ENCODE measurements around the gene PPARD. TPM values are rescaled to one million over a fixed set of nuclear protein-coding genes. Genes with fewer than 3 reads are reported as not detected.

Gene PPARD
- total and polyA plus RNA-seq, 2 of the 13 experiments (the other 11 are each of a cell fraction or from before 2014, with no cell fraction given): 6.1 to 13.3 TPM

DNA sequence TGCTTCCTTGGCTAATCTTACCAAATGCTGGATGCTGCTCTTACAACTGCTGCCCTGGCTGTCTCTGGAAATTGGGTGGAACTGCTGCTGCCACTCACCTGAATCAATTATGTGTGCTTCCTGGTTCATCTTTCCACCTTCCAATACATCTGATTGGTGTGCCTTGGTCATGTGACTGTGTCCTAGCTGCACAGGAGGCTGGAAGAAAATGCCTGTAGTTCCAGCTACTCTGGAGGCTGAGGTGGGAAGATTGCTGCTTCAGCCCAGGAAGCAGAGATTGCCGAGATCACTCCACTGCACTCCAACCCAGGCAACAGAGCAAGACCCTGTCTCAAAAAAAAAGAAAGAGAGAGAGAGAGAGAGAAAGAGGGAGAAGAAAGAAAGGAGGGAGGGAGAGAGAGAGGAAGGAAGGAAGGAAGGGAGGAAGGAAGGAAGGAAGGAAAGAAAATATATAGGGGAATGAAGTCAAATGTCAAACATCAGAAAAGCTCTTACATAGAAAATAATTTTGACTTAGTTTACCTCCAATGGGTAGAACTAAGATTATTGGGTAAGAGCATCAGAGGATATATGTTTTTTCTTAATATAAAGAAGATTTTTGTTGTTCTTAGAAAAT, 14.1 kb upstream of the PPARD start:
- DNase-seq (ENCODE audit: low spot score) (peak; percentile 55), FAIRE-seq (no peak)
- in situ Hi-C loops (cut with HindIII; ENCODE audit: extremely low pct_ligation_motif_present, low pct_unique_long_range_greater_than_20kb): no loop called here
- TF ChIP-seq ZNF703 (CRISPR knock-in tag; IDR thresholded peaks at IDR 0.05; ENCODE audit: borderline replicate concordance) (no peak), NFYB (CRISPR knock-in tag; IDR thresholded peaks at IDR 0.05) (peak; percentile 86), ZNF550 (CRISPR knock-in tag; IDR thresholded peaks at IDR 0.05; ENCODE audit: borderline replicate concordance) (0 out of 2 replicates have a peak, but pooled peaks have one; percentile 32), ZNF30 (CRISPR knock-in tag; IDR thresholded peaks at IDR 0.05) (peak; percentile 61; the same call in 1 of the 2 replicates), TEAD3 (CRISPR knock-in tag; optimal IDR thresholded peaks at IDR 0.05; ENCODE audit: borderline replicate concordance) (peak; percentile 22), ELF1 (CRISPR knock-in tag; IDR thresholded peaks at IDR 0.05) (peak; percentile 63), SCMH1 (CRISPR knock-in tag; IDR thresholded peaks at IDR 0.05; ENCODE audit: borderline replicate concordance) (no peak), CBX5 (CRISPR knock-in tag; IDR thresholded peaks at IDR 0.05; ENCODE audit: borderline replicate concordance) (peak; percentile 82; the same call in 1 of the 2 replicates), MIER3 (CRISPR knock-in tag; IDR thresholded peaks at IDR 0.05; ENCODE audit: borderline replicate concordance) (peak; percentile 4; the same call in 1 of the 2 replicates), NFYC (CRISPR knock-in tag; IDR thresholded peaks at IDR 0.05) (peak; percentile 82), TSC22D2 (CRISPR knock-in tag; IDR thresholded peaks at IDR 0.05; ENCODE audit: borderline replicate concordance) (no peak), ZNF235 (CRISPR knock-in tag; IDR thresholded peaks at IDR 0.05; ENCODE audit: borderline replicate concordance) (no peak), RAD51 (IDR thresholded peaks at IDR 0.05; ENCODE audit: borderline replicate concordance) (peak; percentile 72; the same call in 1 of the 2 replicates), SMYD3 (CRISPR knock-in tag; IDR thresholded peaks at IDR 0.05) (no peak), ZMYM4 (CRISPR knock-in tag; IDR thresholded peaks at IDR 0.05) (peak; percentile 61), ZNF331 (CRISPR knock-in tag; IDR thresholded peaks at IDR 0.05) (peak; percentile 32; the same call in 1 of the 2 replicates)
- TF ChIP-seq, protein P1, sequence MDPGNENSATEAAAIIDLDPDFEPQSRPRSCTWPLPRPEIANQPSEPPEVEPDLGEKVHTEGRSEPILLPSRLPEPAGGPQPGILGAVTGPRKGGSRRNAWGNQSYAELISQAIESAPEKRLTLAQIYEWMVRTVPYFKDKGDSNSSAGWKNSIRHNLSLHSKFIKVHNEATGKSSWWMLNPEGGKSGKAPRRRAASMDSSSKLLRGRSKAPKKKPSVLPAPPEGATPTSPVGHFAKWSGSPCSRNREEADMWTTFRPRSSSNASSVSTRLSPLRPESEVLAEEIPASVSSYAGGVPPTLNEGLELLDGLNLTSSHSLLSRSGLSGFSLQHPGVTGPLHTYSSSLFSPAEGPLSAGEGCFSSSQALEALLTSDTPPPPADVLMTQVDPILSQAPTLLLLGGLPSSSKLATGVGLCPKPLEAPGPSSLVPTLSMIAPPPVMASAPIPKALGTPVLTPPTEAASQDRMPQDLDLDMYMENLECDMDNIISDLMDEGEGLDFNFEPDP (CRISPR knock-in tag; conservative IDR thresholded peaks at IDR 0.05): 0 out of 2 replicates have a peak, but pooled peaks have one; percentile 66
- TF ChIP-seq, protein P2, sequence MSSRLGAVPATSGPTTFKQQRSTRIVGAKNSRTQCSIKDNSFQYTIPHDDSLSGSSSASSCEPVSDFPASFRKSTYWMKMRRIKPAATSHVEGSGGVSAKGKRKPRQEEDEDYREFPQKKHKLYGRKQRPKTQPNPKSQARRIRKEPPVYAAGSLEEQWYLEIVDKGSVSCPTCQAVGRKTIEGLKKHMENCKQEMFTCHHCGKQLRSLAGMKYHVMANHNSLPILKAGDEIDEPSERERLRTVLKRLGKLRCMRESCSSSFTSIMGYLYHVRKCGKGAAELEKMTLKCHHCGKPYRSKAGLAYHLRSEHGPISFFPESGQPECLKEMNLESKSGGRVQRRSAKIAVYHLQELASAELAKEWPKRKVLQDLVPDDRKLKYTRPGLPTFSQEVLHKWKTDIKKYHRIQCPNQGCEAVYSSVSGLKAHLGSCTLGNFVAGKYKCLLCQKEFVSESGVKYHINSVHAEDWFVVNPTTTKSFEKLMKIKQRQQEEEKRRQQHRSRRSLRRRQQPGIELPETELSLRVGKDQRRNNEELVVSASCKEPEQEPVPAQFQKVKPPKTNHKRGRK (CRISPR knock-in tag; IDR thresholded peaks at IDR 0.05): peak; percentile 58; the same call in 1 of the 2 replicates
- TF ChIP-seq, protein P3, sequence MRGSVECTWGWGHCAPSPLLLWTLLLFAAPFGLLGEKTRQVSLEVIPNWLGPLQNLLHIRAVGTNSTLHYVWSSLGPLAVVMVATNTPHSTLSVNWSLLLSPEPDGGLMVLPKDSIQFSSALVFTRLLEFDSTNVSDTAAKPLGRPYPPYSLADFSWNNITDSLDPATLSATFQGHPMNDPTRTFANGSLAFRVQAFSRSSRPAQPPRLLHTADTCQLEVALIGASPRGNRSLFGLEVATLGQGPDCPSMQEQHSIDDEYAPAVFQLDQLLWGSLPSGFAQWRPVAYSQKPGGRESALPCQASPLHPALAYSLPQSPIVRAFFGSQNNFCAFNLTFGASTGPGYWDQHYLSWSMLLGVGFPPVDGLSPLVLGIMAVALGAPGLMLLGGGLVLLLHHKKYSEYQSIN (CRISPR knock-in tag; IDR thresholded peaks at IDR 0.05; ENCODE audit: borderline replicate concordance): no peak

More for the DNA sequence above, 14.1 kb upstream of the PPARD start:
- Histone ChIP-seq H3K9ac (ENCODE audit: insufficient read depth, low read depth, low read length) (no peak overlapping the region), H3K9me3 (ENCODE audit: low read length) (no peaks in the 10 kb centered on the region), H3K27me3 (ENCODE audit: control insufficient read depth in 1 of 2, insufficient read depth in 2 of 2, low read length in 2 of 2) (no peaks in the 10 kb centered on the region), H3K4me3 (replicated peaks in 1 of 3; ENCODE audit: insufficient read depth in 1 of 3, low read depth in 2 of 3, low read length in 3 of 3) (0 out of 6 replicates have a peak overlapping the region, but pooled peaks of 1 of the 3 experiments have one; percentile 12), H3K4me2 (ENCODE audit: low read depth, low read length) (peak overlapping the region; percentile 65), H4K20me1 (ENCODE audit: insufficient read depth, low read length) (no peaks in the 10 kb centered on the region), H2AFZ (ENCODE audit: low read length) (no peak overlapping the region), H3K27ac (ENCODE audit: extremely low read length, insufficient read depth, low read length) (no peak overlapping the region), H3K79me2 (ENCODE audit: insufficient read depth, low read length) (no peaks in the 10 kb centered on the region), H3K36me3 (replicated peaks in 1 of 2; ENCODE audit: control insufficient read depth in 1 of 2, insufficient read depth in 2 of 2, low read length in 2 of 2) (no peaks in the 10 kb centered on the region), H3K4me1 (ENCODE audit: insufficient read depth, low read length) (peaks cover 52% of the 10 kb centered on the region)
- WGBS (ENCODE audit: low lambda C conversion rate): 86% methylated on average over 1 of the region's 1 CpG
- CTCF ChIA-PET (ENCODE audit: low intra/inter-chr PET ratio, low total read pairs): interaction anchor here (1.5 to 4.4 kb wide), 2 partner anchors 31 to 34 kb away, joined by 18 to 35 read pairs; partner anchors contain the start of gene DEF6
- ATAC-seq: peak; percentile 29
- POLR2A ChIA-PET: interaction anchor here (1.1 to 1.4 kb wide), 5 partner anchors 9 to 107 kb away, joined by 3 to 9 read pairs (median 4); partner anchors contain the start of gene PPARD
- intact Hi-C loops (cut with micrococcal nuclease; ENCODE audit: unreplicated experiment): no loop called here
- no TSS peak for BruUV-seq (replicated peaks)

Data from HepG2 (cell line).